Endometrial microvascular endothelial cells (primary cell): Measurements from ENCODE around the gene ENGASE. TPM values are rescaled to one million over a fixed set of nuclear protein-coding genes. Genes with fewer than 3 reads are reported as not detected.

Experiments
- in situ Hi-C: cut with HindIII; loops from 2 replicates; pipeline ENCODE4 v1.10.0; 2017; ENCODE audit warnings: low sequenced_read_pairs, low pct_unique_long_range_greater_than_20kb; ENCODE audit errors: inconsistent ontology term
- total RNA-seq: library from RNA; depleted of rRNA; stranded (reverse); fragments of >200 nt; gene quantifications from one replicate; pipeline ENCODE4 v1.2.3, GENCODE V29; 2015; ENCODE audit errors: inconsistent ontology term

ENGASE gene
- total RNA-seq, 1 donor from 2014 or later, result 6.5 TPM

- in situ Hi-C loops, result no loop called here
These were observed 13.0 kb downstream of the ENGASE start for GRCh38 chr17:79087428-79088143.

DNA sequence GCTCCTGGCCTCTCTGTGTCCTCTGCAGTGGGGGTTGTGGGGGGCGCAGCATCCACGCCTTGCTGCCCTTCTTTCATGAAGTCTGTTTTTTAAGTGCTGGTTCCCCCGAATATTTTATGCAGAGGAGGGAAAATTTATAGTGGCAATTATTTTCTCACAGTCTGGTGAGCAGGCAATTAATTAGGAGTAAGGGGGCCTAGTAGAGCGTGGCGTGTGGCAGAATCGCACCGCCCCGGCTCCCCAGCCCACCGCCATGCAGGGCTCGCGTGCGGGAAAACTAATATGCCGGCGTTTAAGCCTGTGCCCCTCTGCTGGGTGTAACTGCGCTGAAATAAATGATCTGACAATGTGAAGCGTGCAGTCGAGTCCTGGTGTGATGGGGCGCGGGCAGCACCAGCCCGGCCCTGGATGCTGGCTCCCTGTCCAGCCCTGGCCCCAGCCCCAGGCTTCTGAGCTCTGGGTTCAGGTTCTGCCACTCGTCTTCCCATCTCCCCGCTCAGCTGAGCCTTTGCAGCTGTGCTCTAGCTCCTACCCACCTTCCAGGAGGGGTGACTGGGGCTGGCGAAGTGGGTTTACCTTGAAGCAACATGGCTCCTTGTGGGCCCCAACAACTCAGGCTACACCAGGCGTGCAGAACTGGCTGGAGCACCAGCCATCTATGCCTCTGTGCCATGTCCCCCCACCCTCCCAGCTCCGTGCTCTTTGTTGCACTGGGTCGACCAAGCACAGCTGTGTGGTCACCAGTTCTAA is 13.8 kb downstream of the ENGASE start:
- in situ Hi-C loops, result no loop called here

DNA sequence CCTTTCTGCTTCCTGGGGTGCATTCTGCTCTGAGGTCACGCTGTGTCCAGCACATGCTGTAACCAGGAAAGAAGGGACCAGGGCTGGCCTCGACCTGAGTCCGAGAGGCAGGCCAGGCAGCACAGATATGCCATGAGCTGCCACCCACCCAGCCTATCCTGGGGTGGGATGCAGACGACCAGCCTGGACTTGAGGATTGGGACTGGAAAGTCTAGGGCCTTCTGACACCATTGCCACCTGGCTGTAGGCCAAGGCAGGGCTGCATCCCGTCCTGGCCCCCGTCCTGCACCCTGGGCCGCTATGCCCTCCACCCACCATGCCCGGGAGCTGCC is 14.3 kb downstream of the ENGASE start:
- in situ Hi-C loops, result no loop called here

DNA sequence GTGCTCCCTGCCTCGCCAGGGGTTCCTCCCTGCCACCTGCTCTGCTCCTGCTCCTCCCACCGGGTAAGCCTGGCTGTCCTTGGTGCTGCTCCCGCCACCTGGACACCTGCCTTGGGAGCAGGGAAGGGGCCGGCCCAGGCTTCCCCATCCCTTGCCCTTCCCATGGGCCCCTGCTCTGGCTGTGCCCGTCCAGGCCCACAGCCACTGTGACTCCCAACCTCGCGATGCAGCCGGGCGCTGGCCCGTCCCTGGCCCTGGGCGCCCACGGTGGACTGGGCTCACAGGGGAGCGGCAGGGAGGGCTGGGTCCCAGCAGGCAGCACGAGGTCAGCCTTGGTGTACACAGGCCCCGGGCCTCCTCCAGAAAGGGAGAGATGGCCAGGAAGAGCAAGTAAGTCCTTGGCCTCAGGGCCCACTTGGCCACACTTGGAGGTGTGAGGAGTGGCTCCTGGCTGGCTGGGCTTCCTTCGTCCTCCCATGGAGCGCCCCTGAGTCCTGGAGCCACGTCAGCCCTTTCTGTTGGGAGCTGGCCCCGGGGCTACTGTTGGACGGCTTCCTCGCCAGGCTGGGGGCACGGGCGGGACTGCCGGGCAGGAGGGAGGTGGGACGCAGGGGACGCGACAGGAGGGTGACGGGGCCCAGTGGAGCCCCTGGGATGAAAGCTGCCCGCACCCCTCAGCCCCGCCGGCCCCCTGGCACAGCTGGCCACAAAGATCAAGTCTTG is 15.3 kb downstream of the ENGASE start:
- in situ Hi-C loops, result no loop called here

GRCh38 chr17:79090443-79091225 is 16.0 kb downstream of the ENGASE start:
- in situ Hi-C loops, result no loop called here

GRCh38 chr17:79091226-79091670 is 16.6 kb downstream of the ENGASE start:
- in situ Hi-C loops, result no loop called here

DNA sequence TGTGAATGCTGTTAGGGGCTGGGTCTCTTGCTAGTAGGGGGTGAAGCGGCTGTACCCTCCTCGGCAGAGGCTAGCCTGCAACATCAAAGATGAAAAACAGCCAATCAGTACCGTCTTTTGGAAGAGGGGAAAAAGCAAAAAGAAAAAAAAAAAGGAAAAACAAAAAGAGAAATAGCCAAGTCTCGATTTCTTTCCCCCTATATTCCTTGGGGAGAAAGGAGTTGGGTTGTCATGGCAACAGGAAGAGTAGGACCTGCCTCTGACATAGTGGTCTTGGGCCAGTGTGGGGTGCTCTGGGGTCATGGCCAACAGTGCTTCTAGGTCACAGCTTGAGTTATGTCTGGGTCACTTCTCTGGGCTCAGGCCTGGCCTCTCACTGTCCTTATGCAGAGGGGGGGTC is 17.9 kb downstream of the ENGASE start:
- in situ Hi-C loops, result no loop called here

GRCh38 chr17:79093270-79093669 is 18.6 kb downstream of the ENGASE start:
- in situ Hi-C loops, result no loop called here

DNA sequence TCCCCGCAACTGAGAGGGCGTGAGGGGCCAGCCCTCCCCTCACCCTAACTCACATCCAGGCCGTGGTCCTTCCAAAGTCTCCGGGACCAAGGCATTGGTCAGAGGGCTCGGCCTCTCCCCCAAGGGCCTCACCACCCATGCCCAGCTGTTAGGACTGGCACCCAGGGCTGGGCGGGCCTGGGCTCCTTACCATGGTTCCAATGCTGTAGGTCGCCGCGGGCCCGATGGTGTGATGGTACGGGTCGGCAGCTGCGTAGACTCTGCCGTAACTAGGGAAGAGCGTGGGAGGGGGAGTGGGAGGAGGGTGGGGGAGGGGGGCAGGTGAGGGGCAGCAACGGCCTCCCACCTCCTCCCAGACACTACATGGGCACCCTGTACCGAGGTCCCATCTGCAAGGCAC is 19.6 kb downstream of the ENGASE start:
- in situ Hi-C loops, result no loop called here

DNA sequence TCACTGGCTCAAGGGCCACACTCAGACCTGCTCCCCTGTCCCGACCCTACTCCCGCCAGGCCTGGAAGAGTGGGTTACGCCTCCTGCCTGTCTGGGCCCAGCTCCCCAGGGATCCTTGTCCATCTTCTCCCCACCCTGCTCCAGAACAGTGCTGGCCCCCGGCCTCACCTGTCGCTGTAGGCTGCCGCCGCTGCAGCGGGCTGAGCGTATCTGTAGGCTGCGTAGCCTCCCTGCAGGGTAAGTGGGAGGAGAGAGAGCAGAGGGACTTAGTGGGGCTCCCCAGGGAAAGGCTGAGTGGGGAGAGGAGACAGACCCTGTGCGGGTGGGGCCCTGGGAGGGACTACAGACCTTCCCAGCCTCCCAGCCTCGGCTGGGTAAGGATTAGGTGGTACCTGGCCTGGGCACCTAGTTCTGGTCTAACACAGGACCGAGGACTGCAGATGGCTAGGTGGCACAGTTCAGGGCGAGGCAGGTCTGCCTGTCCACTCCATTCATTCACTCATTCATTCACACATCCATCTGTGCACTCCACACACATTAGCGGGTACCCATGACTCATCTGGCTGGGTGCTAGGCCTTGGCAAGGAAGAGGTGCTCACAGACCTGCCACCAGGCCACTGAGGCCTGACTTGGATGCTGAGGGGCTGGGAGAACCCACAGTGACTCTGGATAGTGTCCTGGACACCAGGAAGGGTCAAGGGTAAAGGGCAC is 20.9 kb downstream of the ENGASE start:
- in situ Hi-C loops, result no loop called here

DNA sequence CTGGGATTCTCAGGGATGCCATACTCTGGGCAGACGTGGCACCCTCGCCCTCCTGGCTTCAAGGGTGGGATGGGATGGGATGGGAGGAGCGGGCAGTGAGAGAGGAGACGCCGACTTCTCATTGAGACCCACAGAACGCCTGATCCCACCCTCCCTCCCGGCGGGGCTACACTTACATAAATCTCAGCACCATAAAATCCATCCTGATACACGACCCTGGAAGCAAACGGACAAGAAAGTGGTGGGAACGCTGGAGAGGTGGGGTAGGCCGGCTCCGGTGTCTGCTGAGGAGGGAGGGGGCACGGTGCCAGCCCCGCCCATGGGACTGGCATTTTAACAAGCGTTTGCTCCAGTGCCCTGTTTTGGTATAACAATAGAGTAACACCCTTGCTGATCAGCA is 21.9 kb downstream of the ENGASE start:
- in situ Hi-C loops, result no loop called here

DNA sequence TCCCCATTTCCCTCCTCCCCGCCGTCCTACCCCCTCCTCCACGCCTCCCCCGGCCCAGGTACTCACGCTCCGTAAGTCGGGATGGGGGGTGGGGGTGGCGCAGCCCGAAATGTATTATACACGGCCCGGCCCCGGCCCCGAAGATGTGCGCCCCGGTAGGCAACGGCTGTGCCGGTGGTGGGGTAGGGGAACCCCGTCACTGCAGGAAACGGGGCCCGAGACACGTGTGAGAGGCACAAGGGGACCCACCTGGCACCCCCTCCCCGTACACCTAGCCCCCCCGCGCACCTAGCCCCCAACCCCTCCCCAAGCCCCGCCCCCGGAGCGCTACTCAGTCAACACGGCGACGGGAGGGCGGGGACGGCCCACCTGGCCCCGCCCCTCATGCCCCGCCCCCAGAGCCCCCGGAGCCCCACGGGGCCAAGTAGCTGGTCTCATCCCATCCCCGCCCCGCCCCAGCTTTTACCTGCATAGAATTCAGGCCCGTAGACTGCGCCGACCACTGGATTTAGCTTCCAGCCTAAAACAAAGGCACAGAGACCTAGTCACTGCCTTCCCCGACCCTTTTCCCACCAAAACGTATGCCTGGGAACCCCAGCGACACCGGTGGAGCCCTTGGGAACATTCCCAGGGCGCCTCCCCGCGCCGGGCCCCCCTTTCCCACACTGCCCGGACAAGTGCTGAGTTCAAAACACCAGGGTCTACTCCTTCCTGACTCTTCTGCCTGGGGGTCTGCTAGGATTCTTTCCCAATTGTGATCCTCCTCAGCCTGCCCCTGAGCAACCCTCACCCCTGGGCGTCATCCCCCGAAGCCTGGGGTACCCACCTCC is 22.8 kb downstream of the ENGASE start:
- in situ Hi-C loops, result no loop called here

DNA sequence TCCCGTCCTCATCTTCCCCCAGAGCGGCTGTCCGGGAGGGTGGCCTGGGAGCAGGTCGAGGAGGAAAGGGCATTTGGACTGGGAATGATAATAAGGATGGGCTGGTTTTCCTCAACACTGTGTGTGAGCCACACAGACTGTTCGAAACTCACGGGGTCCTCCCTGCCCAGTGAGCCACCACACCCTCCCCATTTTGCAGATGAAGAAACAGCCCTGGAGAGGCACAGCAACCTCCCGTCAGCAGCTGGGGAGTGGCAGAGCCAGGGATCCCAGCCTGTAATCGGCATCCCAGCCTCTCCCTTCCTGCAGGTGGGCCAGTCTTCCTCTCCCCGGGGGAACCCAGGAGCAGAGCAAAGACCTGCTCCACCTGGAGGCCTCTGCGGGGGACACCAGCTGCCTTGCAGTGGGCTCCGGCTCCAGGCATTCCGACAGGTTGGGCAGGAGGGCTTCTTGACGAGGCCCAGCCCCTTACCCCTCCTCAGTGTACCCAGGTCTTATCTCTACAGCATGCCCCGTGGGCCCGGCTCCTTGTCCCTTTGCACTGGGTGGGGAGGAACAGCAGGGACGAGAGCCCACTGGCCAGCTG is 23.8 kb downstream of the ENGASE start:
- in situ Hi-C loops, result no loop called here

- in situ Hi-C loops, result no loop called here
These were observed 25.8 kb downstream of the ENGASE start for GRCh38 chr17:79100405-79100804.

GRCh38 chr17:79101111-79101673 is 26.6 kb downstream of the ENGASE start:
- in situ Hi-C loops, result no loop called here

- in situ Hi-C loops, result no loop called here
These were observed 27.6 kb downstream of the ENGASE start for GRCh38 chr17:79102214-79102613.

DNA sequence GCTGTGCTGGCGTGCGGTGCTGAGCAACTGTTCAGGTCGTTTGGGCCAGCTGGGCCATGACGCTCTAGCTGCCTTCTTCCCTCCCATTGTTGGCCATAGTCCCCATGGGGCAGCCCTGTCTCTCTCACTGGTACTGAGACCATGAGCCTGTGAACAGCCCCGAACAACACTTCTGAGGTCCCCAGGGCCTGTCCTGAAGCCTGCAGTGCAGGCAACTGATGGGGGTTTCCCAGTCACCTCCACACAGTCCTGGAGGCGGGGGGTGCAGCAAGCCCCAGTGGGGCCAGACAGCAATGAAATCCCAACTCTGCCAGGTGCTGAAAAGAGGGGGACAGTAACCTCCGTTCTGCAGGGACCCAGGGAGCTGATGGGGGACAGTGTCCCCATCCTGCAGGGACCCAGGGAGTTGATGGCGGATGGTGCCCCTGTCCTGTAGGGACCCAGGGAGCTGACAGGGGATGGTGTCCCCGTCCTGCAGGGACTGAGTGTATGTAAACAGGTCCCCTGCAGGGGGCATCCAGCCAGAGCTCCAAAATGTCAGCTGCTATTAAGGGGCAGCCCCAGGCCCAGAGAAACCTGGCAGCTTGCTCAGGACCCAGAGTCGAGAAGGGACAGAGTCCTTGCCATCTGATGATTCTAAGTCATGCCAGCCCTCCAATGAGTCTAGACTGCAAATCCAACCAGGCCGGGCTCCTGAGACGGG is 30.4 kb downstream of the ENGASE start:
- in situ Hi-C loops, result no loop called here
